Measurements from ENCODE around the gene CAV1. TPM values are rescaled to one million over a fixed set of nuclear protein-coding genes. Genes with fewer than 3 reads are reported as not detected.

CAV1 gene
- total RNA-seq, 3 donors from 2014 or later (not counting 1 experiment from before 2014, with no cell fraction given) = not detected

DNA sequence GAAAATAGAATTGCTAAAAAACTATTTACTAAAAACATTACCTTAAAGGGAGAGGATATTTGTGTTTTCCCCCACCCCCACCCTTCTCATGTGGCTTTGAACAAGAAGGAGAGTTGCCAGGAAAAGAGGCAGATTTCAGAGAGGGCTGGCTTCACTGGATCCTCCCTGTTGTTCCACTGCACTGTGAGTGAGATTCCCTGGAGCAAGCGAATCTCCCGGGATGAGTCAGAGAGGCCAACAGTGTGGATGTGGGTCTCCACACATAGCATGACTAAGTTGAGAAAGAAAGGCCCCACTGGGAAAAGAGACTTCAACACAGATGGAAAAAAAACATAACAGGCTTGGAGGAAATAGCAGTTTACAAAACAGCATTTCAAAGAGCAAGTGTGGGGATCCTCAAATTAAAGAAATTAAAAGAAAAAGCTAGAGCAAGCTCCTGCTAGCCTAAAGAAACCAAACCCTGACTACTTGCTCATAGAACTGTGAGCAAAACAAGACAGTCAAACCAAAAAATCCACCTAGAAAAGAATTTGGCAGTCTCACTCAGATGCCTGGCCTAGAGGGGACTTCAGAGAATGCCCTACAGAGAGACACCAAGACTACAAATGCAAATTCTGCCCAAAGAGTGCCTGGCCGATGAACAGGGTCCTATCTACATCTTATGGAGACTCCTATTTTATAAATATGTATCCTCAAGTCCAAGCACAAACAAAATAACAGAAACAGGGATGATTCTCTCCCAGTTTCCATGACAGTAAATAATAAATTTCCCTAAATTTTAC, 3.4 kb downstream of the CAV1 start:
- peaks cover 41% of the 10 kb centered on the region for H3K27me3 ChIP-seq (ENCODE audit: control insufficient read depth, insufficient read depth, low read length)
- intact Hi-C loops (cut with micrococcal nuclease) = no loop called here
- Mint-ChIP-seq H3K4me3 (no peak overlapping the region), H3K36me3 (no peaks in the 10 kb centered on the region), H3K27ac (no peak overlapping the region), H3K27me3 (ENCODE audit: low read depth in 2 of 2) (peaks cover 44 to 76% of the 10 kb centered on the region in 2 donors), H3K4me1 (peaks cover 14 to 25% of the 10 kb centered on the region in 2 donors), H3K9me3 (no peaks in the 10 kb centered on the region)
- H3K4me3 ChIP-seq (ENCODE audit: low read length) = no peak overlapping the region
- ATAC-seq (no peak), DNase-seq (no peak)
- no peaks in the 10 kb centered on the region for H3K36me3 ChIP-seq (ENCODE audit: control insufficient read depth, insufficient read depth, low read length)
- no peak overlapping the region for H3K27ac ChIP-seq (ENCODE audit: low read length)
- WGBS (ENCODE audit: insufficient coverage) = 90% methylated on average over 3 of the region's 3 CpGs
- no peaks in the 10 kb centered on the region for H3K9me3 ChIP-seq (ENCODE audit: control insufficient read depth, insufficient read depth, low read length)
- TF ChIP-seq, protein P1, sequence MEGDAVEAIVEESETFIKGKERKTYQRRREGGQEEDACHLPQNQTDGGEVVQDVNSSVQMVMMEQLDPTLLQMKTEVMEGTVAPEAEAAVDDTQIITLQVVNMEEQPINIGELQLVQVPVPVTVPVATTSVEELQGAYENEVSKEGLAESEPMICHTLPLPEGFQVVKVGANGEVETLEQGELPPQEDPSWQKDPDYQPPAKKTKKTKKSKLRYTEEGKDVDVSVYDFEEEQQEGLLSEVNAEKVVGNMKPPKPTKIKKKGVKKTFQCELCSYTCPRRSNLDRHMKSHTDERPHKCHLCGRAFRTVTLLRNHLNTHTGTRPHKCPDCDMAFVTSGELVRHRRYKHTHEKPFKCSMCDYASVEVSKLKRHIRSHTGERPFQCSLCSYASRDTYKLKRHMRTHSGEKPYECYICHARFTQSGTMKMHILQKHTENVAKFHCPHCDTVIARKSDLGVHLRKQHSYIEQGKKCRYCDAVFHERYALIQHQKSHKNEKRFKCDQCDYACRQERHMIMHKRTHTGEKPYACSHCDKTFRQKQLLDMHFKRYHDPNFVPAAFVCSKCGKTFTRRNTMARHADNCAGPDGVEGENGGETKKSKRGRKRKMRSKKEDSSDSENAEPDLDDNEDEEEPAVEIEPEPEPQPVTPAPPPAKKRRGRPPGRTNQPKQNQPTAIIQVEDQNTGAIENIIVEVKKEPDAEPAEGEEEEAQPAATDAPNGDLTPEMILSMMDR (IDR thresholded peaks at IDR 0.05) = no peak
- peaks cover 25% of the 10 kb centered on the region for H3K4me1 ChIP-seq (ENCODE audit: control insufficient read depth, insufficient read depth, low read length)

- Mint-ChIP-seq H3K4me1 (peaks cover 14 to 25% of the 10 kb centered on the region in 2 donors), H3K36me3 (no peaks in the 10 kb centered on the region), H3K4me3 (no peak overlapping the region), H3K27ac (no peak overlapping the region), H3K27me3 (ENCODE audit: low read depth in 2 of 2) (peaks cover 35 to 65% of the 10 kb centered on the region in 2 donors), H3K9me3 (no peaks in the 10 kb centered on the region)
- DNase-seq (no peak), ATAC-seq (no peak)
- peaks cover 25% of the 10 kb centered on the region for H3K4me1 ChIP-seq (ENCODE audit: control insufficient read depth, insufficient read depth, low read length)
- no peaks in the 10 kb centered on the region for H3K36me3 ChIP-seq (ENCODE audit: control insufficient read depth, insufficient read depth, low read length)
- intact Hi-C loops (cut with micrococcal nuclease) = no loop called here
- H3K27me3 ChIP-seq (ENCODE audit: control insufficient read depth, insufficient read depth, low read length) = peaks cover 34% of the 10 kb centered on the region
- H3K9me3 ChIP-seq (ENCODE audit: control insufficient read depth, insufficient read depth, low read length) = no peaks in the 10 kb centered on the region
- WGBS (ENCODE audit: insufficient coverage) = 100% methylated on average over 1 of the region's 1 CpG
- TF ChIP-seq, protein P1 (IDR thresholded peaks at IDR 0.05) = no peak
- H3K27ac ChIP-seq (ENCODE audit: low read length) = no peak overlapping the region
- H3K4me3 ChIP-seq (ENCODE audit: low read length) = no peak overlapping the region
Measured at GRCh38 chr7:116529250-116529649, 4.4 kb downstream of the CAV1 start.

DNA sequence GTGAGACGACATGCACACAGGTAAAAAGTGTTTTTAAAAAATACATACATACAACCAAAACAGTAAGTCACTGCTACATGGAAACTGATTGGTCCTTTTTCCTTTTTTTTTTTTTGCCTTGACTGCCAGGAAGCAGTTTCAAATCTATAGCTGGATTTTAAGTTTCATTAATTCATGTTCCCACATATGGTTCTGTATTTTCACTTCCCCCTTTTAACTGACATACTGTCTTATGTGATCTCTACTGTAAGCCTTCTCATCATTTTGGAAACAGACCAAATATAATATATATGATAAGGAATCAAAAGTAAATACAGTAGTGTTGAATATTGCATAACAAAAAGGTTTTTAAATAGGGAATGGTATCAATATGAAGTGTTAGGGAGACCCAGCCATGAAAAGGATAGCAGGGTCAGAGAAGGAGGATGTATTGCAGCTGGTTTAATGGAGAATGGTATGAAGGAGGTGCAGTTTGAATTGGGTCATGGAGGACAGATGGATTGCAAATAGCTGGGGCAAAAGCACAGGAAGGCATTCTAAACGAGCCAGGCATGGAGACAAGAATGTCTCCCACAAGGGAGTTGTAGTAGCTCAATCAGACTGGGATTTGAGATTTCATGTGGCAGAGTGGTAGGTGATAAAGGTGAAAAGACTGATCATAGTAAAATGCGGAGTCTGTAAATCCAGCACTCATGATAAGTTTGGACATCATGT, 5.4 kb downstream of the CAV1 start:
- Mint-ChIP-seq H3K9me3 (no peaks in the 10 kb centered on the region), H3K4me3 (no peak overlapping the region), H3K27ac (no peak overlapping the region), H3K36me3 (no peaks in the 10 kb centered on the region), H3K4me1 (peaks cover 6 to 17% of the 10 kb centered on the region in 2 donors), H3K27me3 (ENCODE audit: low read depth in 2 of 2) (peaks cover 27 to 55% of the 10 kb centered on the region in 2 donors)
- WGBS (ENCODE audit: insufficient coverage) = 79% methylated on average over 2 of the region's 3 CpGs
- H3K9me3 ChIP-seq (ENCODE audit: control insufficient read depth, insufficient read depth, low read length) = no peaks in the 10 kb centered on the region
- H3K36me3 ChIP-seq (ENCODE audit: control insufficient read depth, insufficient read depth, low read length) = no peaks in the 10 kb centered on the region
- TF ChIP-seq, protein P1 (IDR thresholded peaks at IDR 0.05) = no peak
- peaks cover 25% of the 10 kb centered on the region for H3K27me3 ChIP-seq (ENCODE audit: control insufficient read depth, insufficient read depth, low read length)
- peaks cover 15% of the 10 kb centered on the region for H3K4me1 ChIP-seq (ENCODE audit: control insufficient read depth, insufficient read depth, low read length)
- no peak for ATAC-seq
- H3K27ac ChIP-seq (ENCODE audit: low read length) = no peak overlapping the region
- intact Hi-C loops (cut with micrococcal nuclease) = no loop called here
- no peak overlapping the region for H3K4me3 ChIP-seq (ENCODE audit: low read length)
- no peak for DNase-seq

All from natural killer cell (primary cell).